Thoracic aorta (tissue), 2 donors: ENCODE results near the gene KIAA1671. TPM values are rescaled to one million over a fixed set of nuclear protein-coding genes. Genes with fewer than 3 reads are reported as not detected.

Experiments
- ATAC-seq: fragments of 150-250 bp; one replicate; pipeline ENCODE4 v1.8.0; 2017; ENCODE audit warnings: low read depth; ENCODE audit not compliant: insufficient number of reproducible peaks, low FRiP score
- DNase-seq: peaks from one replicate; pipeline ENCODE4 v3.0.0-alpha.2; 2020; ENCODE audit warnings: low spot score
- H3K27ac ChIP-seq, 2 donors: fragments of 200-600 bp; sonication (generic); 1 replicate in 1 of 2; 2 replicates in 1 of 2; pipeline ENCODE4 v1.5.1; 2016; ENCODE audit warnings: mild to moderate bottlenecking in 2 of 2, moderate library complexity in 2 of 2
- H3K27me3 ChIP-seq: fragments of 200-600 bp; sonication (generic); replicated peaks from 2 replicates; pipeline ENCODE4 v1.6.0; 2016; ENCODE audit warnings: mild to moderate bottlenecking; ENCODE audit not compliant: insufficient read depth
- H3K36me3 ChIP-seq: fragments of 200-600 bp; sonication (generic); one replicate; pipeline ENCODE4 v1.5.1; 2016
- H3K4me1 ChIP-seq, 2 donors: fragments of 200-600 bp; sonication (generic); 1 replicate in 1 of 2; 2 replicates in 1 of 2; pipeline versions ENCODE4 v1.5.1 to v1.6.0; 2016; ENCODE audit warnings: low read depth in 2 of 2, mild to moderate bottlenecking in 1 of 2; ENCODE audit not compliant: control insufficient read depth in 1 of 2
- H3K4me3 ChIP-seq: fragments of 200-600 bp; sonication (generic); 2 replicates; pipeline ENCODE4 v1.5.1; 2016; ENCODE audit warnings: mild to moderate bottlenecking
- H3K9me3 ChIP-seq: fragments of 200-600 bp; sonication (generic); 2 replicates; pipeline ENCODE4 v1.5.1; 2016
- CTCF ChIP-seq: fragments of 200-600 bp; sonication (generic); IDR thresholded peaks from one replicate; pipeline ENCODE4 v1.5.1; 2019; ENCODE audit warnings: antibody characterized with exemption
- total RNA-seq, 2 donors: library from RNA; depleted of rRNA; stranded (reverse); fragments of >200 nt; gene quantifications; one replicate each; pipeline versions ENCODE4 v1.1.0 to v1.2.3, GENCODE V29; 2016

Gene KIAA1671
- total RNA-seq, 2 donors from 2014 or later, result 57.8 to 86.8 TPM

GRCh38 chr22:25136953-25137576, 184.5 kb downstream of the KIAA1671 start:
- Histone ChIP-seq H3K9me3 (no peaks in the 10 kb centered on the region), H3K27me3 (no peaks in the 10 kb centered on the region), H3K4me1 (peaks cover 20 to 56% of the 10 kb centered on the region in 2 donors), H3K27ac (peak overlapping the region in 1 of 2 donors; percentile 3), H3K36me3 (no peaks in the 10 kb centered on the region), H3K4me3 (no peak overlapping the region)
- ATAC-seq (no peak), DNase-seq (no peak)
- no peak for TF ChIP-seq CTCF

GRCh38 chr22:25137577-25138525, 185.3 kb downstream of the KIAA1671 start:
- H3K4me1 ChIP-seq, result peaks cover 20 to 56% of the 10 kb centered on the region in 2 donors
- no peaks in the 10 kb centered on the region for H3K27me3 ChIP-seq
- TF ChIP-seq CTCF, result no peak
- no peaks in the 10 kb centered on the region for H3K9me3 ChIP-seq
- H3K27ac ChIP-seq, result no peak overlapping the region
- no peaks in the 10 kb centered on the region for H3K36me3 ChIP-seq
- ATAC-seq (no peak), DNase-seq (no peak)
- H3K4me3 ChIP-seq, result no peak overlapping the region

GRCh38 chr22:25139062-25139461, 186.5 kb downstream of the KIAA1671 start:
- no peak for TF ChIP-seq CTCF

GRCh38 chr22:25142102-25142501, 189.6 kb downstream of the KIAA1671 start:
- TF ChIP-seq CTCF, result no peak
- Histone ChIP-seq H3K9me3 (no peaks in the 10 kb centered on the region), H3K27me3 (no peaks in the 10 kb centered on the region), H3K4me3 (no peak overlapping the region), H3K36me3 (no peaks in the 10 kb centered on the region), H3K4me1 (peaks cover 6 to 67% of the 10 kb centered on the region in 2 donors), H3K27ac (peak overlapping the region in 1 of 2 donors; percentile 30)
- ATAC-seq, result no peak
- no peak for DNase-seq

More at GRCh38 chr22:25139062-25139461, 186.5 kb downstream of the KIAA1671 start:
- Histone ChIP-seq H3K27ac (no peak overlapping the region), H3K36me3 (no peaks in the 10 kb centered on the region), H3K4me1 (peaks cover 11 to 49% of the 10 kb centered on the region in 2 donors), H3K9me3 (no peaks in the 10 kb centered on the region), H3K4me3 (no peak overlapping the region), H3K27me3 (no peaks in the 10 kb centered on the region)
- DNase-seq (no peak), ATAC-seq (no peak)
